GM12878 (cell line): ENCODE data around the gene UTS2R. TPM values are rescaled to one million over a fixed set of nuclear protein-coding genes. Genes with fewer than 3 reads are reported as not detected.
A peak's percentile ranks its signal among the peaks of the same experiment; 100 is the strongest.

ENCODE experiments used
- ATF3 ChIP-seq: IDR thresholded peaks from 2 replicates; pipeline ENCODE4 v1.6.1; 2011; ENCODE audit warnings: low read depth, mild to moderate bottlenecking, low read length, moderate library complexity, borderline replicate concordance; ENCODE audit errors: extremely low read depth
- ATF7 ChIP-seq: fragments of 450-650 bp; IDR thresholded peaks from 2 replicates; pipeline ENCODE4 v1.6.1; 2016; ENCODE audit warnings: low read depth, mild to moderate bottlenecking
- BCL3 ChIP-seq: IDR thresholded peaks from 2 replicates; pipeline ENCODE4 v1.6.1; 2011; ENCODE audit warnings: borderline replicate concordance, low read depth, mild to moderate bottlenecking, moderate library complexity, low read length; ENCODE audit not compliant: insufficient read depth, poor library complexity, severe bottlenecking
- BHLHE40 ChIP-seq, 2 experiments: fragments of 450-650 bp in 1 of 2; IDR thresholded peaks; 2 replicates each; pipeline ENCODE4 v1.6.1; 2011 to 2017; ENCODE audit warnings: low read depth in 2 of 2, borderline replicate concordance in 1 of 2, improper control_type of control experiment in 1 of 2, low read length in 1 of 2, mild to moderate bottlenecking in 1 of 2
- CREM ChIP-seq: IDR thresholded peaks from 2 replicates; pipeline ENCODE4 v1.6.1; 2014; ENCODE audit warnings: antibody characterized with exemption, low read depth
- CUX1 ChIP-seq: IDR thresholded peaks from 2 replicates; pipeline ENCODE4 v1.6.1; 2012; ENCODE audit warnings: improper control_type of control experiment, low read depth, low read length; ENCODE audit not compliant: insufficient replicate concordance
- HDAC2 ChIP-seq: fragments of 200-600 bp; sonication (generic); IDR thresholded peaks from 2 replicates; pipeline ENCODE4 v1.6.1; 2017
- NFIC ChIP-seq: IDR thresholded peaks from 2 replicates; pipeline ENCODE4 v1.6.1; 2012; ENCODE audit warnings: low read depth, mild to moderate bottlenecking, inconsistent platforms, low read length, moderate library complexity
- NFYB ChIP-seq: IDR thresholded peaks from 2 replicates; pipeline ENCODE4 v1.6.1; 2011; ENCODE audit warnings: low read depth, mild to moderate bottlenecking, low read length, improper control_type of control experiment, moderate library complexity; ENCODE audit not compliant: insufficient read depth
- REST ChIP-seq: IDR thresholded peaks from 2 replicates; pipeline ENCODE4 v1.6.1; 2012; ENCODE audit warnings: mild to moderate bottlenecking, low read depth, low read length
- SP1 ChIP-seq: IDR thresholded peaks from one replicate; pipeline ENCODE4 v1.6.1; 2011; ENCODE audit warnings: low read depth, low read length
- STAT3 ChIP-seq: IDR thresholded peaks from 2 replicates; pipeline ENCODE4 v1.6.1; 2011; ENCODE audit warnings: low read depth, low read length, improper control_type of control experiment
- TCF12 ChIP-seq: IDR thresholded peaks from 2 replicates; pipeline ENCODE4 v1.6.1; 2011; ENCODE audit warnings: low read depth, mild to moderate bottlenecking, low read length
- TCF3 ChIP-seq: IDR thresholded peaks from 2 replicates; pipeline ENCODE4 v1.6.1; 2012; ENCODE audit warnings: low read depth, mild to moderate bottlenecking, low read length, borderline replicate concordance; ENCODE audit not compliant: insufficient read depth
- ZBTB11 ChIP-seq: fragments of 450-650 bp; formaldehyde crosslinking; IDR thresholded peaks from 2 replicates; pipeline ENCODE4 v1.5.0; 2022; ENCODE audit warnings: mild to moderate bottlenecking, missing genetic modification characterization
- polyA plus RNA-seq, 11 experiments: library from polyadenylated mRNA; depleted of rRNA in 4 of 11; unstranded in 6 of 11; stranded (reverse) in 5 of 11; fragments of >200 nt; fragmentation: Nextera tagmentation in 4 of 11; fragmentation: Illumina TruSeq in 1 of 11; extraction: Ambion mirVana in 4 of 11; extraction: Trizol in 1 of 11; gene quantifications; 1 replicate in 1 of 11; 2 replicates in 10 of 11; pipeline versions ENCODE4 v1.2.1 to v1.2.3, GENCODE V29; 2011 to 2016; ENCODE audit warnings: inconsistent platforms in 2 of 11, missing spikeins in 2 of 11, low read depth in 1 of 11
- total RNA-seq, 4 experiments: library from RNA; depleted of rRNA in 3 of 4; stranded (reverse); fragments of >200 nt in 3 of 4; fragmentation: Illumina TruSeq in 1 of 4; extraction: Trizol in 1 of 4; gene quantifications; 2 replicates each; pipeline versions ENCODE4 v1.2.1 to v1.2.3, GENCODE V29; 2013 to 2021

The UTS2R gene
- total and polyA plus RNA-seq, 10 of the 15 experiments (the other 5 are each of a cell fraction or from before 2014, with no cell fraction given) = 0.04 to 0.36 (median 0.11) TPM; not detected in 6

GRCh38 chr17:82351254-82351712 is 20.3 kb upstream of the UTS2R start (continued):
- TF ChIP-seq ZBTB11 (CRISPR knock-in tag) (no peak), ATF7 (0 out of 2 replicates have a peak, but pooled peaks have one; percentile 35), CUX1 (no peak), HDAC2 (no peak), CREM (no peak), REST (no peak), STAT3 (no peak), NFIC (no peak), TCF12 (peak; percentile 56; the same call in 1 of the 2 replicates), SP1 (peak; percentile 16), TCF3 (no peak), NFYB (no peak), BHLHE40 (IDR thresholded peaks at IDR 0.05; ENCODE audit: borderline replicate concordance in 1 of 2, low read depth in 2 of 2, low read length in 1 of 2) (peak in 1 of 2 experiments; percentile 65; a peak in 2 of 4 replicates), BCL3 (no peak), ATF3 (no peak)
